Activated gamma-delta T cell treated with Interleukin-2 at 50 U/mL for 16 hours (primary cell): ENCODE data around the gene ZNF862.
A peak's percentile ranks its signal among the peaks of the same experiment; 100 is the strongest.

Source experiments
- DNase-seq: peaks from one replicate; pipeline ENCODE4 v3.0.0-alpha.2; 2020

ZNF862 gene

GRCh38 chr7:149846436-149847046 lies 8.4 kb downstream of the ZNF862 start:
- DNase-seq = no peak

GRCh38 chr7:149849174-149849573 lies 11.0 kb downstream of the ZNF862 start:
- no peak for DNase-seq

- DNase-seq = no peak
Observed at GRCh38 chr7:149850007-149850594, 11.9 kb downstream of the ZNF862 start.

- DNase-seq = no peak
Observed at GRCh38 chr7:149850716-149851115, 12.5 kb downstream of the ZNF862 start.

- DNase-seq = no peak
Observed at GRCh38 chr7:149851449-149851848, 13.3 kb downstream of the ZNF862 start.

GRCh38 chr7:149853157-149853556 lies 15.0 kb downstream of the ZNF862 start:
- DNase-seq = no peak

GRCh38 chr7:149854611-149855360 lies 16.6 kb downstream of the ZNF862 start:
- DNase-seq = no peak

GRCh38 chr7:149855361-149856305 lies 17.5 kb downstream of the ZNF862 start:
- DNase-seq = no peak

GRCh38 chr7:149856583-149856982 lies 18.4 kb downstream of the ZNF862 start:
- DNase-seq = no peak

GRCh38 chr7:149859369-149859768 lies 21.2 kb downstream of the ZNF862 start:
- no peak for DNase-seq

- DNase-seq = no peak
Observed at GRCh38 chr7:149859876-149860275, 21.7 kb downstream of the ZNF862 start.

- no peak for DNase-seq
Observed at GRCh38 chr7:149860821-149861727, 22.9 kb downstream of the ZNF862 start.

GRCh38 chr7:149861728-149862045 lies 23.5 kb downstream of the ZNF862 start:
- DNase-seq = no peak

GRCh38 chr7:149862156-149862555 lies 24.0 kb downstream of the ZNF862 start:
- no peak for DNase-seq

- no peak for DNase-seq
Observed at GRCh38 chr7:149863500-149863899, 25.3 kb downstream of the ZNF862 start.

GRCh38 chr7:149864023-149864422 lies 25.8 kb downstream of the ZNF862 start:
- no peak for DNase-seq

- DNase-seq = no peak
Observed at GRCh38 chr7:149864751-149865150, 26.6 kb downstream of the ZNF862 start.

GRCh38 chr7:149865437-149865836 lies 27.3 kb downstream of the ZNF862 start:
- peak; percentile 60 for DNase-seq

- no peak for DNase-seq
Observed at GRCh38 chr7:149866139-149866778, 28.1 kb downstream of the ZNF862 start.

GRCh38 chr7:149866779-149867447 lies 28.7 kb downstream of the ZNF862 start:
- DNase-seq = no peak
